Loucy (cell line): ENCODE measurements around the gene BARX1.

Experiments
- EZH2phosphoT487 ChIP-seq: fragments of 200-600 bp; IDR thresholded peaks from 2 replicates; pipeline ENCODE4 v1.6.1; 2018; ENCODE audit warnings: antibody characterized with exemption, mild to moderate bottlenecking, moderate library complexity, borderline replicate concordance
- TF ChIP-seq, protein P1 (sequence below): fragments of 200-600 bp; sonication (generic); conservative IDR thresholded peaks from 2 replicates; pipeline ENCODE4 v1.5.1; 2014; ENCODE audit warnings: mild to moderate bottlenecking, antibody characterized with exemption, low read length

DNA sequence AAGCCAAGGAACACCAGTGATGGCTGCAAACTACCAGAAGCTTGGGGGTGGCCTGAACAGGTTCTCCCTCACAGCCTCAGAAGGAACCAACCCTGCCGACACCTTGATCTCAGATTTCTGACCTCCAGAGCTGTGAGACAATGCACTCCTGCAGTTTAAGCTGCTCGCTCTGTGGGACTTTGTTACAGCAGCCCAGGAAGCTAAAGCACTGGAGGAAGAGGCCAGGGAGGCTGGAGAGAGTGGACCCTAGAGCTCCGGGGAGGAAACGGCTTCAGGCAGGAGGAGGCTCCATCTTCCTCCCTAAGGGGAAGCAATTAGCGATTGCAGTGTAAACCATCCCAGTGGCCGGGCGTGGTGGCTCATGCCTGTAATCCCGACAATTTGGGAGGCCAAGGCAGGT lies 25.1 kb downstream of the BARX1 start:
- TF ChIP-seq, protein P1, sequence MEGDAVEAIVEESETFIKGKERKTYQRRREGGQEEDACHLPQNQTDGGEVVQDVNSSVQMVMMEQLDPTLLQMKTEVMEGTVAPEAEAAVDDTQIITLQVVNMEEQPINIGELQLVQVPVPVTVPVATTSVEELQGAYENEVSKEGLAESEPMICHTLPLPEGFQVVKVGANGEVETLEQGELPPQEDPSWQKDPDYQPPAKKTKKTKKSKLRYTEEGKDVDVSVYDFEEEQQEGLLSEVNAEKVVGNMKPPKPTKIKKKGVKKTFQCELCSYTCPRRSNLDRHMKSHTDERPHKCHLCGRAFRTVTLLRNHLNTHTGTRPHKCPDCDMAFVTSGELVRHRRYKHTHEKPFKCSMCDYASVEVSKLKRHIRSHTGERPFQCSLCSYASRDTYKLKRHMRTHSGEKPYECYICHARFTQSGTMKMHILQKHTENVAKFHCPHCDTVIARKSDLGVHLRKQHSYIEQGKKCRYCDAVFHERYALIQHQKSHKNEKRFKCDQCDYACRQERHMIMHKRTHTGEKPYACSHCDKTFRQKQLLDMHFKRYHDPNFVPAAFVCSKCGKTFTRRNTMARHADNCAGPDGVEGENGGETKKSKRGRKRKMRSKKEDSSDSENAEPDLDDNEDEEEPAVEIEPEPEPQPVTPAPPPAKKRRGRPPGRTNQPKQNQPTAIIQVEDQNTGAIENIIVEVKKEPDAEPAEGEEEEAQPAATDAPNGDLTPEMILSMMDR = no peak
- TF ChIP-seq EZH2phosphoT487 = no peak
